GM13976 (cell line): ENCODE results near the gene STC2.

Source experiments
- DNase-seq: peaks from one replicate; pipeline ENCODE4 v3.0.0; 2012; ENCODE audit warnings: low spot score
- CTCF ChIP-seq: IDR thresholded peaks from 2 replicates; pipeline ENCODE4 v1.5.1; 2012; ENCODE audit warnings: borderline replicate concordance, mild to moderate bottlenecking; ENCODE audit not compliant: insufficient read depth; ENCODE audit errors: extremely low read depth, missing control alignments, control extremely low read depth
- in situ Hi-C: fragments of 300-500 bp; cut with MboI; formaldehyde crosslinking; loops from one replicate; pipeline ENCODE4 v1.12.0; 2022; ENCODE audit warnings: low sequenced_read_pairs, mixed read lengths, inconsistent platforms; ENCODE audit not compliant: unreplicated experiment

The STC2 gene

GRCh38 chr5:173268750-173269432 is 59.3 kb downstream of the STC2 start:
- no peak for DNase-seq
- in situ Hi-C loops: no loop called here
- no peak for TF ChIP-seq CTCF

DNA sequence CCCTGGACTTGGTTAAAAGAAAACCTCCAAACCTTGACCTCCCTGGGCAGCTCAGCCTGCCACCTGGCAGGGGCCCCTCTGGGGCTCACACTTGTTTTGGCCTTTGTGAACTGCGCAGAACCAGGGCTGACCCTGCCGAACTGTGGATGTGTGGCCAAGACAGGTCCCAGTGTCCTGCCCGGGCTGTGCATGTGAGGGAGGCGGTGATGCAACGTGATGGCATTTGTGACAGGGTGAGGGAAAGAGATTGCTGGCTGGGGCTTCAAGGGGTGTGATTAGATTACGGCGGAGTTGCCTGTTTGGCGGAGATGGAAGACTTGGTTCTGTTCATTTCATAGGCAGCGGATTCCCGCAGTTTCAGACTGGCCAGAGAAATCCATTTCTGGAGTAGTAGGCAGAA is 62.8 kb downstream of the STC2 start:
- in situ Hi-C loops: no loop called here
- no peak for DNase-seq
- no peak for TF ChIP-seq CTCF
